Loucy (cell line): ENCODE data around the gene COL24A1.
"Not testable (repeated sequence)": the region's sequence is repeated elsewhere in the genome, so short reads cannot be mapped to it uniquely, and the experiment has no call there.

Experiments
- H2AFZ ChIP-seq: fragments of 200-600 bp; sonication (generic); 2 replicates; pipeline ENCODE4 v1.6.0; 2016; ENCODE audit warnings: antibody characterized with exemption, mild to moderate bottlenecking, low read length, moderate library complexity
- H3F3A ChIP-seq: fragments of 200-600 bp; 2 replicates; pipeline ENCODE4 v1.6.0; 2016; ENCODE audit warnings: antibody characterized with exemption, low read depth, mild to moderate bottlenecking
- H3K27me3 ChIP-seq: fragments of 200-600 bp; sonication (generic); 2 replicates; pipeline ENCODE4 v1.6.1; 2014; ENCODE audit warnings: low read length, mild to moderate bottlenecking; ENCODE audit not compliant: insufficient read depth, poor library complexity, severe bottlenecking
- H3K36me3 ChIP-seq: fragments of 200-600 bp; sonication (generic); 2 replicates; pipeline ENCODE4 v1.6.1; 2016; ENCODE audit warnings: low read length; ENCODE audit not compliant: insufficient read depth
- H3K4me1 ChIP-seq: fragments of 200-600 bp; sonication (generic); 2 replicates; pipeline ENCODE4 v1.5.1; 2014; ENCODE audit warnings: low read length, mild to moderate bottlenecking; ENCODE audit not compliant: insufficient read depth, poor library complexity, severe bottlenecking
- H3K4me2 ChIP-seq: fragments of 200-600 bp; sonication (generic); 2 replicates; pipeline ENCODE4 v1.6.0; 2014; ENCODE audit warnings: antibody characterized with exemption, low read length, low read depth, mild to moderate bottlenecking; ENCODE audit not compliant: poor library complexity, severe bottlenecking
- H3K4me3 ChIP-seq: fragments of 200-600 bp; sonication (generic); 2 replicates; pipeline ENCODE4 v1.5.1; 2014; ENCODE audit warnings: low read length, mild to moderate bottlenecking, mixed read lengths; ENCODE audit not compliant: poor library complexity, severe bottlenecking
- H3K79me2 ChIP-seq: fragments of 200-600 bp; sonication (generic); 2 replicates; pipeline ENCODE4 v1.6.1; 2014; ENCODE audit warnings: low read length; ENCODE audit not compliant: insufficient read depth
- H3K9ac ChIP-seq: fragments of 200-600 bp; sonication (generic); 2 replicates; pipeline ENCODE4 v1.6.0; 2014; ENCODE audit warnings: mild to moderate bottlenecking, low read depth, low read length, moderate library complexity; ENCODE audit not compliant: poor library complexity, severe bottlenecking
- H3K9me2 ChIP-seq: fragments of 200-600 bp; sonication (generic); replicated peaks from 2 replicates; pipeline ENCODE4 v1.6.1; 2016; ENCODE audit warnings: low read depth, low read length, mixed read lengths
- H3K9me3 ChIP-seq: fragments of 200-600 bp; sonication (generic); 2 replicates; pipeline ENCODE4 v1.6.1; 2014; ENCODE audit warnings: mild to moderate bottlenecking, antibody characterized with exemption, low read length, low read depth; ENCODE audit not compliant: insufficient read depth
- H4K20me1 ChIP-seq: fragments of 200-600 bp; sonication (generic); 2 replicates; pipeline ENCODE4 v1.6.0; 2014; ENCODE audit warnings: antibody characterized with exemption, low read length, mild to moderate bottlenecking; ENCODE audit not compliant: insufficient read depth, poor library complexity, severe bottlenecking
- EZH2phosphoT487 ChIP-seq: fragments of 200-600 bp; IDR thresholded peaks from 2 replicates; pipeline ENCODE4 v1.6.1; 2018; ENCODE audit warnings: antibody characterized with exemption, mild to moderate bottlenecking, moderate library complexity, borderline replicate concordance
- TF ChIP-seq, protein P1 (sequence below): fragments of 200-600 bp; sonication (generic); conservative IDR thresholded peaks from 2 replicates; pipeline ENCODE4 v1.5.1; 2014; ENCODE audit warnings: mild to moderate bottlenecking, antibody characterized with exemption, low read length

COL24A1 gene

DNA sequence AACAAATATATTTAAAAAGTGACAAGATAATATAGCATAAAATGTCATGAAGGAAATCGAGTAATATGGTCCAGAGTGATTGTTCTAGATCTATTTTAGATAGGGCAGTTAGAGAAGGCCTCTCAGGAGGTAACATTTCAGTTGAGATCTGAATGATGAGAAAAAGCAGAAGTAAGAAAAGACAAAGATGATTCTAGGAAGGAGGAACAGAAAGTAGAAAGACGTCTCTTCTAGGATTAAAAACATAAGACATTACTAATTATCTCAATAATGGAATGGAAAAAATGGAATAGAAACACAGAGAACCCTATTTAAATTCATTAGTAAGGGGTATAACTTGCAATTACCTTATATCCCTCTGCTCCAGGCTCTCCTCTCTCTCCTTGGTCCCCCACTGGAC, 318.3 kb downstream of the COL24A1 start:
- Histone ChIP-seq H3K9ac (no peak overlapping the region), H3K9me3 (no peaks in the 10 kb centered on the region), H3K4me3 (no peak overlapping the region), H3K4me2 (no peak overlapping the region), H3K79me2 (no peaks in the 10 kb centered on the region), H3K9me2 (no peaks in the 10 kb centered on the region), H3K27me3 (no peaks in the 10 kb centered on the region), H3K36me3 (no peaks in the 10 kb centered on the region), H2AFZ (no peak overlapping the region), H3K4me1 (no peaks in the 10 kb centered on the region), H3F3A (no peaks in the 10 kb centered on the region), H4K20me1 (no peaks in the 10 kb centered on the region)
- TF ChIP-seq, protein P1, sequence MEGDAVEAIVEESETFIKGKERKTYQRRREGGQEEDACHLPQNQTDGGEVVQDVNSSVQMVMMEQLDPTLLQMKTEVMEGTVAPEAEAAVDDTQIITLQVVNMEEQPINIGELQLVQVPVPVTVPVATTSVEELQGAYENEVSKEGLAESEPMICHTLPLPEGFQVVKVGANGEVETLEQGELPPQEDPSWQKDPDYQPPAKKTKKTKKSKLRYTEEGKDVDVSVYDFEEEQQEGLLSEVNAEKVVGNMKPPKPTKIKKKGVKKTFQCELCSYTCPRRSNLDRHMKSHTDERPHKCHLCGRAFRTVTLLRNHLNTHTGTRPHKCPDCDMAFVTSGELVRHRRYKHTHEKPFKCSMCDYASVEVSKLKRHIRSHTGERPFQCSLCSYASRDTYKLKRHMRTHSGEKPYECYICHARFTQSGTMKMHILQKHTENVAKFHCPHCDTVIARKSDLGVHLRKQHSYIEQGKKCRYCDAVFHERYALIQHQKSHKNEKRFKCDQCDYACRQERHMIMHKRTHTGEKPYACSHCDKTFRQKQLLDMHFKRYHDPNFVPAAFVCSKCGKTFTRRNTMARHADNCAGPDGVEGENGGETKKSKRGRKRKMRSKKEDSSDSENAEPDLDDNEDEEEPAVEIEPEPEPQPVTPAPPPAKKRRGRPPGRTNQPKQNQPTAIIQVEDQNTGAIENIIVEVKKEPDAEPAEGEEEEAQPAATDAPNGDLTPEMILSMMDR, result no peak
- TF ChIP-seq EZH2phosphoT487, result no peak

DNA sequence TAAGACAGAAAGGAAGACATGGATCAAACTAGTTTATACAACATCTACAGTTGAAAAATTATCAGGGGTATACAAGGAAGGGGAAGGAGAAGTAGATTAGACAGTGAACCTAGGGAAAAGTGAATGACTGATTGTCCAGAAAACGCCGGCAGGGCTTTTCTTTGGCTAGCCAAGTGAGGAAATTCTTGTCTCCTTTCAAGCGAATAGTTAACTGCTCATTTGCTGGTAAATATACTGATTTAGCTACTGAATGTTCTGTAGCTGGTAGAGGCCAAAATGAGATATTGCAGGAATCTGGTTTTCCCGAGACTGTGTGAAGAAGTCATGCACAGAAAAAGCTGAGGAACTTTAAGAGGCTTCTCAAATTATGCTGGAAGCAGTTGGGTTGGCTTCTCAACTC, 319.8 kb downstream of the COL24A1 start:
- Histone ChIP-seq H2AFZ (no peak overlapping the region), H4K20me1 (no peaks in the 10 kb centered on the region), H3K4me1 (no peaks in the 10 kb centered on the region), H3K4me3 (no peak overlapping the region), H3K9me2 (no peaks in the 10 kb centered on the region), H3K4me2 (no peak overlapping the region), H3K36me3 (no peaks in the 10 kb centered on the region), H3K79me2 (no peaks in the 10 kb centered on the region), H3F3A (no peaks in the 10 kb centered on the region), H3K9me3 (no peaks in the 10 kb centered on the region), H3K27me3 (no peaks in the 10 kb centered on the region), H3K9ac (no peak overlapping the region)
- TF ChIP-seq, protein P1, result no peak
- no peak for TF ChIP-seq EZH2phosphoT487

GRCh38 chr1:85833165-85833564, 323.4 kb downstream of the COL24A1 start:
- H3F3A ChIP-seq, H3K4me3 ChIP-seq, H3K36me3 ChIP-seq, H4K20me1 ChIP-seq, H3K9me2 ChIP-seq, H3K4me1 ChIP-seq, H3K9me3 ChIP-seq, H3K4me2 ChIP-seq, H3K27me3 ChIP-seq, H2AFZ ChIP-seq, H3K9ac ChIP-seq, H3K79me2 ChIP-seq: not testable (repeated sequence)

DNA sequence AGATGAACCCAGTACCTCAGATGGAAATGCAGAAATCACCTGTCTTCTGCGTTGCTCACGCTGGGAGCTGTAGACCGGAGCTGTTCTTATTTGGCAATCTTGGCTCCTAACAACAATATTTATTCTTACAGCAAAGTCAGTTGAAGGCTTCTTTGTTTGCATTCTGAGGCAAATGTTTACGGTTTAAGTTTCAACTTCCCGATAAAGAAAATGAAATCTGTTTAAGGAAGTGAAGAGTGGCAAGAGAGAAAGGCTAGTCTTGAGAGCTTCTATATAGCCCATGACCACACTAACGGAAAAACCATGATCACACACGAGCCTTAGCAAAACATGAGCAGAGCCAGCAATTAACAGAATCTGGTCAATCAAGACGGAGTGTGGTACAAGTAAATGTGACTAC, 325.7 kb downstream of the COL24A1 start:
- Histone ChIP-seq H3K9me3 (no peaks in the 10 kb centered on the region), H2AFZ (no peak overlapping the region), H3F3A (no peaks in the 10 kb centered on the region), H3K4me3 (no peak overlapping the region), H3K9me2 (no peaks in the 10 kb centered on the region), H3K27me3 (no peaks in the 10 kb centered on the region), H3K4me2 (no peak overlapping the region), H3K36me3 (no peaks in the 10 kb centered on the region), H3K79me2 (no peaks in the 10 kb centered on the region), H3K4me1 (no peaks in the 10 kb centered on the region), H4K20me1 (no peaks in the 10 kb centered on the region), H3K9ac (no peak overlapping the region)
- TF ChIP-seq, protein P1, result no peak
- no peak for TF ChIP-seq EZH2phosphoT487
